Embryonic facial prominence (tissue), 1 donor: ENCODE measurements around the gene SORL1.

Experiments
- DNase-seq: peaks from one replicate; pipeline ENCODE4 v3.0.0-alpha.2; 2016; ENCODE audit errors: extremely low spot score

Gene SORL1

DNA sequence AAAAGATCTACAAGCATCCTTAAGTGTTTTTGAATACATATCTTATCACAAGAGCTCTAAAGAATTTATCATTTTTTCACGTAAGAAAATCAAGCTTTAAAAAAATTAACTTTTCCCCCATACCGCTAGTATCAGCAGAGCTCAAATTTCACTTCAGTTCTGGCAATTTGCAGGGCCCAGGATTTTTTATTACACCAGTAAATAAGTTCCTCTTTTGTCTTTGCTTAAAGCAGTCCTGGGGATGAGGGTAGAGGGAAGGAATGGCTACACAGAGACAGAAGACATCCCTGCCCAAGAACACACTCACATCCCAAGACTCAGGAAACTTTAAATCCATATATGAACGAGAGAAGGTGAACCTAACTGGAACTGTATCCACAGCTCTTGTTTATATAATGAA, 22.6 kb upstream of the SORL1 start:
- no peak for DNase-seq

DNA sequence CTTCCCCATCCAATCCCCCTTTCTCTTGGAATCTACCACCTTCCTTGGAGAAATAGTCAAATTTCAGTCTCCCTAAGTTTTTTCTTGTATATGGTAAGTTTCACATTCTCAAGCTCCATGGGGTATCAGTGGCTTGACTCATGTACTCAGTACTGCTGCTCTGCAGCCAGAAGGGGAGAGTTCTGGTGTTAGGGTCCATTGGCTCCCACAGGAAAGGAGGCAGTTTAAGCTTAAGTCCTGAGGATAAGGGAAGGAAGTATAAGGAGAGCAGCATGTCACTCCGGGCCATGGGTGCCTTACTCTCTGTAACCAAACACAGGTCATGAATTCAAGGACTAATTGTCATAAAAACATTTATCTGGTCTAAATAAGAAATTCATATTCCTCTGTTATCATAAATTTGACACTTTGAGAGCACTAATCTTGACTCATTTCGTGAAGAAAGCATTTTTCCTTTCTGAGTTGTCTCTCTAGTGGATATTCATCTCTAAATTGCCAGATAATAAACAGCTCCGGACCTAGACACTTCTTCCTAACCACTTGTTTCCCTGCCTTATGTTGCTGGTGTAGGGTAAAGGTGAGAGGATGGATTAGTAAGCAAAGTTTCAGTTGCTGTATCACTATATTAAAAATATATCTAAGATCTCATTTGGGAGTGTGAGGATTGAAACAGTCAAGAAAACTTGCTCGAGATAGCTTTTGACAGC, 20.1 kb upstream of the SORL1 start:
- no peak for DNase-seq

DNA sequence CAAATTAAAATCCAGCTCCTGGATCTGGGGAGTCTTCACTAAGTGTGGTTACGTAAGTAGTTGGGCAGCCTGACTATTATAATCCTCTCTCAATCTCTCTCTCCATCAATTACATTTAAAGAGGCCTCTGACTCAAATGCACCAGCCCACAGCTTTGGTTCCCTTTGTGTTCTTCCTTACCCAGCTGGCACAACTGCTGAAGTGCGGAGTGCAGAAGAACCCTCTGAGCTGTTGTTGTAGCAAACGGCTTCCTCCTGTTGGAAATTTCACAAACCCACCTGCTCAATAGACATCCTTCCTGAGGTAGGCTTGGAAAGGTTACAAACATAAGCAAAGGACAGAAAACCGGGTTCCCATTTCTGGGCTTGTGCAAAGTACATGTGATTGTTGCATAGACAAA, 17.0 kb upstream of the SORL1 start:
- DNase-seq: no peak

DNA sequence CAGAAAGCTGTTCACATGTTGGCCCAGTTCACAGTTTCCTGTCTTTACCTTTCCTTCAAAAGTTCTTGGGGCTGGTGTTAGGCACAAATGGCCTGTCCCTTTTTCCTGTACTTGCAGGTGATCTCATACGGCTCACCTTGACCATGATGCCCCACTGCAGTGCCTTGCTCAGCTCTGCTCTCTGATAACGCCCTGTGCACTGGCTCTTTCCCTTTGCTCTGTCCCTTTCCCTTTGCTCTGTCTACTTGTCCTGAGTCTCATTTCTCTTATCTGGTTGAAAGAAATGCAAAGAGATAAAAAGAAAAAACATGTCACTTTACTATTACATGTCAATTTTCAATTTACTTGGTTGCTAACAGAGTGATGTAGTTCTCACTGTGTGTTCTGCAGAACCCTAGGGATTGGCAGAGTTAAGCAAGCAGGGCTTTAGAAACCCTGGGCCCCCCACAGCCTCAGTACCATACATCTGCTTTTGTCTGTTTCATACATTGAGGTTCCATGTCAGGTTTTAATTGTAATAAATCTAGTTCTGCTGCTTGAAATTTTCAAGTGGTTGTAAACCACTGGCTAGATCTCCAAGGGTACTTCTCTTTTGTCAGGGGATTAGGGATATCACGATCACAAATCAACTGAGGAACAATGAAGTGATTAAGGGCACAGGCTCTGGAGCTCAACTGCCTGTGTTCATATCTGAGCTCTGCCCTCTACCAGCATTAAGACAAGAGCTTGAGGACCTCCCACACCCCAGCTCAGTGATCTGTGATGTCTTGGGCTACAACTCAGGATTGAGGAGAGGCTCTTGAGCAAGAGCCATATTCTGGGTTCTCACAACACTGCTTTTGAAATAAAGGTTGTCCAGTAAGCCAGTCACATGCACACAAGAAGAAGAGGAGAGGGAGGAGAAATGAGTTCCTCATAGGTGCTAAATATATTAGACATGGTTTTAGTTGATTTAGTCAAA, 16.3 kb upstream of the SORL1 start:
- DNase-seq: no peak

DNA sequence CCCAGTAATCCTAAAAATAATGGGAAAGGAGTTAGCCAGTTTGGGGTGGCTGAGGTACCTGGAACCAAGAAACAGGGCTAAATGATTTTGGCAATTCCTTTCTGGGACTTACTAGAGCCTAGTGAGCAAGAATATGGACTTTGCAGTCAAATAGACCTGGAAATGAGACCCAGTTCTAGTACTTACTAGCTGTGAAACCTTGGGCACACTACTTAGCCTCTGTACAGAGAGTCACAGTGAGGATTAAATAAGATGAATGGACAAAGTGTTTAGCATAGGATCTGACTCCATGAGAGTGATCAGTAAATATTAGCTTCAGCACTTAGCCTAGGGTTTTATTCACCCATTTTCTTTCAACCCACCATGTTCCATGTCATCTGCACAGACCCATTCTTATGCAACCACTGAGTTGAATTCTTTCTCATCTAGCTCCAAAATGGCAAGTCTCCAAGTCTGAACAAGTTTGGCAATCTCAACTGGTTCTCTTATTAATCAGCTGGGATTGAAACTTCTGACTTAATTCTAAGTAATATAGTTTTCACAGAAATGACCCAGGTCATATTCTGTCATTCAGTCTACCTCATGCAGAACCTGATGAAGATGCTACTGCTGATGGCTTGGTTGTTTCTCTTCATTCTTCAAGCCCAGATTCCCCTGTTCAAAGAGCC, 15.0 kb upstream of the SORL1 start:
- no peak for DNase-seq

- no peak for DNase-seq
Observed at GRCh38 chr11:121437686-121438078, 14.4 kb upstream of the SORL1 start.

DNA sequence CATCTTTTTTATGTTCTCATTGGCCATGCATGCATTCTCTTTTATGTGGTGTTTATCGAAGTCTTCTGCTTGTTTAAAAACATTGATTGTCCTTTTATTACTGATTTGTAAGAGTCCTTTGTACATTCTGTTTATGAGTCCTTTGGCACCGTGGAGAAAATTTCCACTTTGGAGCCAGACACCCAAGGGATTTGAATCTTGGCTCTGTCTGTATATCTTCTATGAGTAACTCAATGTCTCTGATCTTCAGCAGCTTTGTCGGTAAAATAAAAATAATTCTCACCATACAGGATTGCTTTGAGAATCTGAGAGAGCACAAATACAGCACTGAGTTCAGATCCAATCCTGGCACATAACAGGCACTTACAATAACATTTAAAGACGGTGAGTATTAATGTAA, 12.8 kb upstream of the SORL1 start:
- no peak for DNase-seq

GRCh38 chr11:121439759-121440158, 12.4 kb upstream of the SORL1 start:
- no peak for DNase-seq

DNA sequence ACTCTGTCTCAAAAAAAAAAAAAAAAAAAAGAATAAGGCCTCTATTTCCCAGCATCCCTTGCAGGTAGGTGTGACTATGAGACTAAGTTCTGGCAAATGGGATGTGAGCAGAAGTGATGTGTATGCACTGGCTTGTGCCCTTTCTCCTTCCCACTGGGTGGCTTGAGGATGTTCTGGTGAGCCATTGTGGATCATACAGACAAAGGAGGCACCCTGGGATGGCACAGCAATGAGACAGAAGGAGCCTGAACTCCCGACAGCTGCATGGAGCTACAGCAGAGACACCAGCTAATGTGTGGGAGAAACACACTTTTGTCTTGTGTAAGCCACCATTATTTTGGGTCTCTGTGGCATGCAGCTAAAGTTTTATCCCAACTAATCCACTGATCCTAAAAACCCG, 10.6 kb upstream of the SORL1 start:
- DNase-seq: no peak

DNA sequence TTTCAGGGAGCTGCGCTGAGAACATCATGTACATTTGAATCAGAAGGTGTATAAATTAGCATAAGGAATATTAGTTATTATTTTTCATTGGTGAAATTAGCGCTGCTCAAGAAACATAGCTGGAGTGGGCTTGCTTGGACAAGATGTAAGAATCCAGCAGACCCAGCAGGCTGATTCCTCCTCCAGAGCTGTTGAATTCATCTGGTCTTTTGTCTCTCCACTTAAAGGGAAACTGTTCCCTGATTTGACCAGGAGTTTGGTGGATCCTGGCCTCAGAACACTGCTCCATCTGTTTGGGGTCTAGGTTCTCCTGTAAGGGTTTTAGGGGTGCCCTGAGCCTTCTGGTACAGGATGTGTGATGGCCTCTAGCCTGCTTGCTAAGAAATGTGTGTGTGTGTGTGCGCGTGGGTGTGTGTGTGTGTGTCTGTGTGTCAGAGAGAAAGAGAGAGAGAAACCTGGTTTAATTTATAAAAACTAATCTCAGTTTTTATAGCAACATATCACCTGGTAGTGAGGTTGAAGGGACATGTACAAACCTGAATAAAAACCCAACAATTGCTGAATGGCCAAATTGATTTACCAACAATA, 8.3 kb upstream of the SORL1 start:
- DNase-seq: no peak

GRCh38 chr11:121444526-121444925, 7.6 kb upstream of the SORL1 start:
- DNase-seq: no peak

DNA sequence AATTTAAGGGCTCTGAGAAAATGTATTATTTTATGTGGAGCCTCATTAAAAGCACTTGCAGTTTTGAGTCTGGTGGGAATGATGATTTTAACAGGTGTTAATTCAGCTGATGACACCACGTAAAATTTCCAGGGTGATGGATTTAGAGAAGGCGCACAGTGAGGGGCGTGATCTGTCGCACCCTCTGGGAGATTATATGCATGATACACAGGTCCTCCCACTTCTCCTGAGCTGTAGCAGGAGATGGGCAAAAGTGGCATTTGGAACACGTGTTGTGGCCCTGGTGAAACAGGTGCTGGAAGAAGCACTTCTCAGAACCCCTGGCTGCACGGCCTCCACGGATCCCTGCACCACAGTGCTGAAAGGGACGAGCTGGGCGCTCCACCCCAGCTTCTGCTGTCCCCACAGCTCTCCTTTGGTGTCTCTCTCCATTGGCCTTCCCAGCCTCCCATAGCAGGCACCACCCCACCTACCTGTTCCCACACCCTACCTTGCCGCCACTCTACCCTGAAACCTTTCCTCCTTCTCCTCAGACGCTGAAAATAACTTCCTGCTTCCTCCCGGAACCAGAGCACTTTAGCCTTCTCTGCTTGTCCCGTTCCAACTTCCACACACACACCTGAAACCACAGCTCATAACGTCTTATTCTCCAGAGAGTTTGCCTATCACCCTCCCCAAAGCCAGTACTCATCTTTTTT, 6.9 kb upstream of the SORL1 start:
- no peak for DNase-seq

DNA sequence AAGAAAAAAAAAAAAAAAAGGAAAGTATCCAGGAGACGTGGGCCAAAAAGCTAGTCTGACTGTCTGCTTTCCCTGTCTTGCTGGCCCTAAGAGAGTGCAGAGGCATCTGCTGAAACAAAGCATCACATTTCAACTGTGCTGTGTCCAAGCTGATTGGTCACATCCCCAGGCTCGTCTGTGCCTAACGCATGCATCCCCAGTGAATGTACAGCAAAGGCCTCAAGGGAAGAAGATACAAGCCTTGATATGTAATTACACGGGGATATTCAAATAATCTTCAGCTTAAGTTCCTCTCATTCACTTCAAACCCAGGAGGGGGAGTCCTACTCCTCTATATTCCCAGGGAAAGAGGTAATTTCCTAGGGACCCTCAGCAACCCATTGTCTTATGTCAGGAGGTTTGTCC, 5.4 kb upstream of the SORL1 start:
- no peak for DNase-seq

DNA sequence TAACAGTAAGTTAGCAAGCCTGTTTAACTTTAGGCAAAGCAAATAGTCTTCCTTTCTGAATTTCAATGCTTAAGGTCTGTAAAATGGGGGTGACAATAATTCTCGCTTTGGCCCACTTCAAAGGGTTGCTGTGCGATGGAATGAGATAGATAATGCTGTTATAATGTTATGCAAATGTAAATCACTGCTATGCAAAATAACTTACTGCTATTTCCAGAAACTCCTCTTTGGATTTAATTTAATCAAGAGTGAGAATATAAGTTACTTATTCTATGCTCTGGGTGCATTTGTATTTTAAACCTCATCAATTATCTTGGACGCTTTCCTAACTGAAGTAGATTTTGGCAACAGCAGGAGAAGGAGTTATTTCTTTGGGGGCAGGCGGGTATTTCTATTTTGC, 4.1 kb upstream of the SORL1 start:
- DNase-seq: no peak

GRCh38 chr11:121448431-121448941, 3.6 kb upstream of the SORL1 start:
- no peak for DNase-seq

DNA sequence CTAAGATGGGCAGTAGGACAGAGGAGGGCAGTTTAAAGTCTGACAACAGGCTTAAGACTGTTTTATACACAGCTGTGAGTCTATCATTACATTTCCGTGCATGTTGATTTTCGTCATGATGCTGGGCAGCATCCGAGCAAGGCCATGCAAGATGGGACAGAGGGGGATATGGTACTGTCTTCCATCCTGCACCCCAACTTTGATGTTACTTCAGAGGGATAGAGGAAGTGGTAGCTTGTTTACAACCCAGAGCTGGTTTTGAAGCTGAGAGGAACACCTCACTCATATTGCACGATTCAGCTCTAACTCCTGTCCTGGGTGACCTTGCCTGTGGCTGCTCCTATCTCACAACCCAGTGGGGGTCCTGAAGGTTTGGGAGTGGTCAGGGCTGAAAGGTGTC, 3.0 kb upstream of the SORL1 start:
- no peak for DNase-seq

- no peak for DNase-seq
Observed at GRCh38 chr11:121449626-121450025, 2.5 kb upstream of the SORL1 start.

DNA sequence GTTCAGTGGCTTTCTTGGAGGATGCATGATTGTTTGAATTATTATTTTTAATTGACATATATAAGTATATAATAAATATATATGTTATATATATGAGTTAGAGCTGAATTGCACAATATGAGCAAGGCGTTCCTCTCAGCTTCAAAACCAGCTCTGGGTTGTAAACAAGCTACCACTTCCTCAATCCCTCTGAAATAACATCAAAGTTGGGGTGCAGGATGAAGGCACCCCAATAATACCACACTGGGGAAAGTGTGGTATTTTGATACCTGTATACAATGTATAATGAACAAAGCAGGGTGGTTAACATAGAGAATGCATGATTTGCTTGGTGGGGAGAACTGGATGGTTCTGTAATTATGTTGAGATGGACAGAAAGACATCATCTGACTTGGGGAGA, 1.7 kb upstream of the SORL1 start:
- DNase-seq: no peak

DNA sequence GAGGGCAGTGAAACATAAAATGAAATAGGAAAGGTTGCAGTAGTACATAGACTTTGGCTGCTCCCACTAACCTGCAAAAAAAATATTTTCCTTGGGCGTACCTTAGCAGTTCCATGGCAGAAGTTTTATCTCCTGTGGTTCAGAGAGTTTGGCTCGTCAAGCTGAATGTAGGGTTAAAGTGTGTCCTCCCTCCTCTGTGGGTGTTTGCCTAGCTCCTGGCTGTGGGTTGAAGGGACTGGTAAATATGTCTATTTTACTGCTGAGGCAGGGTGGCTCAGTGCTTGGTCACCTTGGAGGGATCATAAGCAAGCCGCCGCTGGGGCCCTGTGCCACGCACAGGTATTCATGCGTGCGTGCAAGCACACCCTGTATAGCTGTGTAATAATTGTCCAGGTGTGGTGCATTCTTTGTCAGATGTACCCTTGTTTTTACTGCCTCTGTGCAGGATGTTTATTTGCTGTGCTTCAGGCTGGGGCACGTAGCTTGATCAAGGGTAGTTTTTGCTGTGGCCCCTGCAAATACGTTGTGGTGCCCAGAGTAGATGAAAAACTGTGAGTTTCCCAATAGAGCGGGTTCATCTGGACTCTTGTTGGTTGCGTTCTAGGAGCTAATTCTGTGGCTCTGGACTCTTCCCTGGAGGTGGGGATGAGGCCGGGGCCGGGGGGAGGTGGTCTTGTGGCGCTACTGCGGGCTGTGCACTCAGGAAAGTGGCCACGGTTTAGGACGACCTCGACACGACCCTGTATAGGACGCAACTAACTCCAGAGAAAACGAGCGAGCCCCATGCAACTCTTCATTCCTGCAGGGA, 732 bp upstream of the SORL1 start:
- DNase-seq: no peak

DNA sequence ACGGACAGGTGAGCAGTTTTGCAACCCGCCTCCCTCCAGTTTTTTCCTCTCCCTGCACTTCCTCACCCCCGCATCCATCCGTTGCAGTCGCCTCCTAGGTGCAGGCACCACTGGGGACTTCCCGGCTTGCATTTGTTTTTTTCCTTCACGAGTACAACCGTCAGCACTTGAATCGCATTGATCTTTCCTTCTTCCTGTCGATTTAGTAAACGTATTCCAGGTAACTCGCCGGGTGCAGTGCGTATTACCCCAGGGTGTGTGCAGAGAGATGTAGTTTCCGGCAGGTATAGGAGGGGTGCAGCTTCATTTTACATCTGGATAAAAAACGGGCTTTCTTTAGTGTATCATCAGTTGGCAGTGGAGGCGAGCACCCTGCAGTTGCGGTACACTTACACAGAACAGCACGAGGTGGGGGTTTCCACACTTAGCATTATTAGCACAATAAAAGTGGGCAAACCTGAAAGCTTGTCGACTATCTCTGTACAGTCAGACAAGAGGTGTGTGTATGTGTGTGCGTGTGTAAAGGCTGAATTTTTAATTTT, 566 bp downstream of the SORL1 start, which contains the start of gene SORL1-AS1:
Gene SORL1-AS1, minus strand, starts transcription at position 359 of the 542 bp plus-strand sequence.
- DNase-seq: no peak
